ENCODE results near the gene CLSTN2.

CLSTN2 gene

GRCh38 chr3:140311428-140311827, 376.4 kb downstream of the CLSTN2 start:
- Histone ChIP-seq H3K27ac (no peak overlapping the region), H3K79me2 (ENCODE audit: insufficient read depth, low read depth) (no peaks in the 10 kb centered on the region), H3K4me3 (IDR thresholded peaks at IDR 0.05; ENCODE audit: insufficient read depth, low read depth, low read length) (no peak overlapping the region), H3K9ac (no peak overlapping the region), H2AFZ (ENCODE audit: low read depth) (no peak overlapping the region), H3K36me3 (ENCODE audit: insufficient read depth) (no peaks in the 10 kb centered on the region), H4K20me1 (ENCODE audit: insufficient read depth) (no peaks in the 10 kb centered on the region), H3K4me2 (no peak overlapping the region), H3K27me3 (ENCODE audit: insufficient read depth, low read depth) (no peaks in the 10 kb centered on the region), H3K4me1 (ENCODE audit: low read depth, poor library complexity, severe bottlenecking) (no peaks in the 10 kb centered on the region)
- TF ChIP-seq CTCF (conservative IDR thresholded peaks at IDR 0.05; ENCODE audit: low read depth, low read length) = no peak

- Histone ChIP-seq H3K79me2 (ENCODE audit: insufficient read depth, low read depth) (no peaks in the 10 kb centered on the region), H3K27me3 (ENCODE audit: insufficient read depth, low read depth) (no peaks in the 10 kb centered on the region), H4K20me1 (ENCODE audit: insufficient read depth) (no peaks in the 10 kb centered on the region), H2AFZ (ENCODE audit: low read depth) (no peak overlapping the region), H3K4me3 (IDR thresholded peaks at IDR 0.05; ENCODE audit: insufficient read depth, low read depth, low read length) (no peak overlapping the region), H3K9ac (no peak overlapping the region), H3K4me1 (ENCODE audit: low read depth, poor library complexity, severe bottlenecking) (no peaks in the 10 kb centered on the region), H3K4me2 (no peak overlapping the region), H3K27ac (no peak overlapping the region), H3K36me3 (ENCODE audit: insufficient read depth) (no peaks in the 10 kb centered on the region)
- TF ChIP-seq CTCF (conservative IDR thresholded peaks at IDR 0.05; ENCODE audit: low read depth, low read length) = no peak
Observed at GRCh38 chr3:140315955-140316354, 381.0 kb downstream of the CLSTN2 start.

- Histone ChIP-seq H2AFZ (ENCODE audit: low read depth) (no peak overlapping the region), H3K27ac (no peak overlapping the region), H3K4me2 (no peak overlapping the region), H3K79me2 (ENCODE audit: insufficient read depth, low read depth) (no peaks in the 10 kb centered on the region), H4K20me1 (ENCODE audit: insufficient read depth) (no peaks in the 10 kb centered on the region), H3K36me3 (ENCODE audit: insufficient read depth) (no peaks in the 10 kb centered on the region), H3K9ac (no peak overlapping the region), H3K27me3 (ENCODE audit: insufficient read depth, low read depth) (no peaks in the 10 kb centered on the region), H3K4me1 (ENCODE audit: low read depth, poor library complexity, severe bottlenecking) (no peaks in the 10 kb centered on the region), H3K4me3 (IDR thresholded peaks at IDR 0.05; ENCODE audit: insufficient read depth, low read depth, low read length) (no peak overlapping the region)
- TF ChIP-seq CTCF (conservative IDR thresholded peaks at IDR 0.05; ENCODE audit: low read depth, low read length) = no peak
Observed at GRCh38 chr3:140316466-140316865, 381.5 kb downstream of the CLSTN2 start.

GRCh38 chr3:140316868-140317400, 381.9 kb downstream of the CLSTN2 start:
- Histone ChIP-seq H3K9ac (no peak overlapping the region), H3K27ac (no peak overlapping the region), H3K4me1 (ENCODE audit: low read depth, poor library complexity, severe bottlenecking) (no peaks in the 10 kb centered on the region), H3K27me3 (ENCODE audit: insufficient read depth, low read depth) (no peaks in the 10 kb centered on the region), H3K79me2 (ENCODE audit: insufficient read depth, low read depth) (no peaks in the 10 kb centered on the region), H2AFZ (ENCODE audit: low read depth) (no peak overlapping the region), H3K4me2 (no peak overlapping the region), H3K4me3 (IDR thresholded peaks at IDR 0.05; ENCODE audit: insufficient read depth, low read depth, low read length) (no peak overlapping the region), H3K36me3 (ENCODE audit: insufficient read depth) (no peaks in the 10 kb centered on the region), H4K20me1 (ENCODE audit: insufficient read depth) (no peaks in the 10 kb centered on the region)
- TF ChIP-seq CTCF (conservative IDR thresholded peaks at IDR 0.05; ENCODE audit: low read depth, low read length) = no peak
